Colon (tissue), 2 donors: ENCODE measurements around the gene SRL.
"Not testable (repeated sequence)": the region's sequence is repeated elsewhere in the genome, so short reads cannot be mapped to it uniquely, and the experiment has no call there.

ENCODE experiments used
- FAIRE-seq: peaks from 2 replicates; lab custom pipeline; 2012; peaks lifted over from hg19 to GRCh38; lab: Jason Lieb, UNC
- donor health status: control.
- donor health status: control.

SRL gene

DNA sequence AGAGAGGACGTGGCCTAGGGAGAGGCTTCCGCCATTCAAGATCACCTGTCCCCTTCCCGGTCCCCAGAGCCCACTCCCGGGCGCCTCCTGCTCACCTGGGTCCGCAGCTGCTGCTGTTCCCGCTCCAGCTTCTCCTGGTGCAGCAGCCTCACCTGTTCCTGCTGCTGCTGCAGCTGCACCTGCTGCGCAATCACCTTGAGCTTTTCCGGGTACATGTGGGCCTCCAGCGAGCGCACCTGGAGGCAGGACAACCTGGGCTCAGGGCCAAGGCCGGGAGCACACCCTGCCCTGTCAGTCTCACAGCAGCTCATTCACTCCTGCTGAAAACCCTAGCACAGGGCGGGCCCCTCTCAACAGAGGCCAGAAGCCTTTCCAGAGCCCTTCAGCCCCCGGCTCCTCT lies 18.5 kb upstream of the SRL start:
- FAIRE-seq = no peak

DNA sequence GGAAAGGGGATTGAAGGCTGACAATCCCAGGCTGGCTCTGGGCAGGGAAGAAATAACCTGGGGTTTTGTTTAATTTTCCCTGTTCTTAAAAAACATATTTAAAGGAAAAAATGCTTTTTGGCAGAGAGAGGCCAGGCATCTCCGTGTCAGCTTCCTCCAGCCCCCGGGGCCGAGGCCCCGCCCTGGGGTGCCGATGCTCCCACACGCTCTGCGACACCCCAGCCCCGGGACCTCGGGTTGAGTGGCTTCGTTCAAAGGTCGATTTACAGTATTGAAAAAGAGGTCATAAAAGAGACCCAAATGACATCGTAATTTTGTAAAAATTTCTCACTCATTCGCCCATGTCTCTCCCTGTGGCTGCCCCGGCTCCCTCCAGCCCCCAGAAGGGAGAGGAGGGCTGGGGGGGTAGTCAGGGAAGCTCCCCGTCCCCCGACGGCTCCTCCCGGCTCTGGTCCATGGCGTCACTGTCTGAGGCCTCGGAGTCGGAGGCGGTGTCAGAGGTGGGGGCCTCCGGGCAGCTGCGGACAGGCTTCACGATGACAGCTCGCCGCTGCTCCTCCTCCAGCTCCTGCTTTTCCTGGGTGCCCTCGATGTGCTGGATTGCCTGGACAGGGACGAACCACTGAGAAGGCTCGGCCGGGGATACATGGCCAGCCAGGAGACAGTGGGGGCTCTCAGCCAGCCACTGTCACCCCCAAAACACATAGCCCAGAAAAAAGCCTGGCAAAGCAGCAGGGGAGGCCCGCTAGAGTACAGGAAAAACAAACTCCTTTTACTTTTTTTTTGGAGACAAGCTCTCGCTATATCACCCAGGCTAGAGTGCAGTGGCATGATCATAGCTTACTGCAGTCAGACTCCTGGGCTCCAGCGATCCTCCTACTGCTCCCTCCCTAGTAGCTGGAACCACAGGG lies 16.0 kb upstream of the SRL start:
- no peak for FAIRE-seq

DNA sequence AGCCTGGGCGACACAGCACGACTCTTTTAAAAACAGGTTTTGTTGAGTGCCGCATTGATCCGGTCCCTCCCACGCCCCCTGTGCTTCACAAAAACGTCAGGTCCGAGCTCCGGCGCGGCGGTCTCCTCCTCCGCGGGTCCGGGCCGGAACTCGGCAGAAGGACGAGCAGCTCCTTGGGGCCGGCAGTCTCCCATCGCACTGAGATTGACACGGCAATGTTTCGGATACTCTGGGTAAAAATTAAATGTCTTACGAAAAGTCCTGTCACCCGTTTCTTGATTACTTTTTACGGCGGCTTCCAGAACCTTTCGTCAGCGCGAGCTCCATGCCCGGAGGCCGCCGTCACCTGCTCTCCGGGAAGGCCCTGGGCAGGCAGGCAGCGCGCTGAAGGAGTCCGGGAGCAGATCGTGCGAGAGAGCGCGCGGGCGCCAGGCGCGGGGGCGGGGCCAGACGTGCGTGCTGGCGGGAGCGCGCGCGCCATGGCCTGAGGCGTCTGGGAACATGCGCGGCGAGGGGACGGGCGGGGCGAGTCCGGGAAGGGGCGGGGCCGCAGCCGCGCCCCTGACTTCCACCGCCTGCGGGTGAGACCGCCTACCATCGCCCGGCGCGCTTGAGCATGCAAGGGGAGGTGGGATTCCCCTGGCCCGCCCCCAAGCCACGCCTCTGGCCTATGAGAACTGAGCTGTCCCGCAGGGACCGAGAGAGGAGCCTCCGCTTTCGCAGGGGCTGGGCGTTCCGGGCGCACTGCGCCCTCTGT lies 11.7 kb upstream of the SRL start:
- FAIRE-seq = peak; percentile 78

DNA sequence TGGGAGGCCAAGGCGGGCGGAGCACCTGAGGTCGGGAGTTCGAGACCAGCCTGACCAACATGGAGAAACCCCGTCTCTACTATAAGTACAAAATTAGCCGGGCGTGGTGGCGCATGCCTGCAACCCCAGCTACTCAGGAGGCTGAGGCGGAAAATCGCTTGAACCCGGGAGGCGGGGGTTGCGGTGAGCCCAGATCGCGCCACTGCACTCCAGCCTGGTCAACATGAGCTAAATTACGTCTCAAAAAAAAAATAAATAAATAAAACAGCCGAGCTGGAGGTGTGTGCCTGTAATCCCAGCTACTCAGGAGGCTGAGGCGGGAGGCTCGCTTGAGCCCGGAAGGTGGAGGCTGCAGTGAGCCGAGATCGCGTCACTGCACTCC lies 11.1 kb upstream of the SRL start:
- not testable (repeated sequence) for FAIRE-seq

DNA sequence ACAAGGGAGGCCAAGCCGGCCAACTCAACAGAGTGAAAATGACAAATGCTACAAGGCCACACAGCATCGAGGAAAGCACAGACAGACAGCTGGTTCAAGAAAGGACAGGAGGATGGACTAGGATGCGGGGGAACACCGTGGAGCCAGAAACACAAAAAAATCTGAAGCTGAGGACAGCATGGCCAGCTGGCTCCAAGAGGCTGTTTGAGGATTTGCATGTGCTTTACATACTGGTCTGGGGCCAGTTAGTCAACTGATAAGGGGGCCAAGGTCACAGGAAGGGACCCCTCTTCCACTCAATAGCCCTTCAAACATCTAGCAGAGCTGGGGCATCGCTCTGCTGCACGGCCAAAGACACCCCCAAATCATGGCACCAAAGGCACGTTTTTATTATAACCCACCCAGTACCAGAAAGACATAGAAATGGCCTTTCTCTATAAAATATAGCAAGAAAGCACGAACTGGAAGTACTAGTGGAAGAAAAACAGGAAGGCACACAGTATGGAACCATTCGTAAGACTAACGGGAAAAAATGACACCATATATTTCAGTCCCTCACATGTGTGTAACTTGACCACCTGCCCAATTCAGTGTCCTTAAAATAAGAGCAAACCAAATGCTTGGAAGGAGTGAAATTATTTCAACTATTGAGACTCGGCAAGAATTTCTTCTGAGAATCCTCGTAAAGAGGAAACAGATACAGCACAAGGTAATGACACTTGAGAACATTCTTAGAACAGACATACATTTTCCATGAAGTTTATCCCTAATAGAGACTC lies 7.8 kb upstream of the SRL start:
- FAIRE-seq = no peak

DNA sequence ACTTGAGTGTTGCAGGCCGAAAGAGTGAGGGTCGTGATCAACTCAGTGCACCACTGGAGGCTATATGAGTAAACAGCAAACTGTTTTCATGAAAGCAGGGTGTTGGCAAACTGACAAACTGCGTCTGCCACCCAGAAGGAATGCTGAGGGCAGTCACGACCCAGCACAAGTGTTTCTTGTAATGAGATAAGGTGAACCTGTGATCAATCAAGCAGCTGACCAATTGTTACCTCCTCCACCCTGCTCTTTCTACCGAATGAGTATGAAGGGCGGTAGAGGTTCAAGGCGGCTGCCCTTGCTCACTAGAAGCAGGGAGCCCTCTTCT lies 5.5 kb upstream of the SRL start:
- FAIRE-seq = no peak

DNA sequence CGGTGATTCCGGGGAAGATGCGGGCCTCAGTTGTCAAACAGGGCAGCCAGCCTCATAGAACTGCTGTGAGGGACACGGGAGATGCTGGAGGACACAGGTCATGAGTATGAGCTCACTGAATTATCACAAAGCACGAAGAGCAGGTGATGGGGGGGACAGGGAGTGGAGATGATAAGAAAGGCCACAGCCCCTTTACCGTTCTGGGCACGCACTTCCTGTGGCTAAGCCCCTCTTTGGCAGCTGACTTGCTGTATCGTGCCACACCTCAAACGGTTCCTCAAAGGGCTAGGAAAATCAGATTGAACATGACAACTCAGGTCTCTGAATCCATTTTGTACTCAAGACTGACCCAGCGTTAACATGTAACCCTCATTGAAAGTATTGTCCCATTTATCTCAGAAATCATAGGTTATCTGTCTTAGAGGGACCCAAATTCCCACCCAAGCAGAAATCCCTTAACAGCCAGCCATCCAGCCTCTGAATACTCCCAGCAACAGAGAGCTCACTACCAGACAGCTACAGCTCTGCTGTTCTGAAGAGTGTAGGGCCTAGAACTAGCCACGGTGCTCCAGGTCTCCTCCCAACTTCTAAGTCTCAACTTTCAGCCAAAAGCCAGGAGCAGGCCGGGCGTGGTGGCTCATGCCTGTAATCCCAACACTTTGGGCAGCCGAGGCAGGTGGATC lies 5.0 kb upstream of the SRL start:
- FAIRE-seq = no peak

DNA sequence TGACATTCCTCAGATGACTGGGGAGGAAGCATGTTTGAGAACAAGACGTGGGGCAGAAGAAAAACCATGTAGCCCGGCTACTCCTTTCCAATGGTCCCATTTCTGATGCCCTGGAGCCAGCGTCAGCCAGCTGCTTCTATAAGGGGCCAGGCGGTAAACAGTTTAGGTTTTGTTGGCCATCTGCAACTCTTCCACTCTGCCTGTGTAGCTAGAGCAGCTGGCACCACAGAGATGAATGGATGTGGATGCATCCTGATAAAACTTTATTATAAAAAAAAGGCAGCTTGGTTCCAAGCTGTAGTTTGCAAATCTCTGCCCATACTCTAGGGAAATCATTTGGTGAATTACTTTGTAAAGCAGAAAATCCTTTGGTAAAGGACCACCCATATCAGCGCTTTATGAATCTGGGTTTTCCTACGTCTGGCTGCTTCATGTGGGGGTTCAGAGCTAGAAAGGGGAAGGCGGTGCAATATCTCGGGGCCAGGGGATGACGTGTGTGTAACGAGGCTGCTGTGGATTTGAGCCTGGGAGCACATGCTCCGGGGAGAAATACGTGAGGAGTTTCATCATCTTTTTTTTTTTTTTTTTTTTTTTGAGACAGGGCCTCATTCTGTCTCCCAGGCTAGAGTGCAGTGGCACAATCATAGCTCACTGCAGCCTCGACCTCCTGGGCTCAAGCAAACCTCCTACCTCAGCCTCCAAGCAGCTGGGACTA lies 3.4 kb upstream of the SRL start:
- no peak for FAIRE-seq

DNA sequence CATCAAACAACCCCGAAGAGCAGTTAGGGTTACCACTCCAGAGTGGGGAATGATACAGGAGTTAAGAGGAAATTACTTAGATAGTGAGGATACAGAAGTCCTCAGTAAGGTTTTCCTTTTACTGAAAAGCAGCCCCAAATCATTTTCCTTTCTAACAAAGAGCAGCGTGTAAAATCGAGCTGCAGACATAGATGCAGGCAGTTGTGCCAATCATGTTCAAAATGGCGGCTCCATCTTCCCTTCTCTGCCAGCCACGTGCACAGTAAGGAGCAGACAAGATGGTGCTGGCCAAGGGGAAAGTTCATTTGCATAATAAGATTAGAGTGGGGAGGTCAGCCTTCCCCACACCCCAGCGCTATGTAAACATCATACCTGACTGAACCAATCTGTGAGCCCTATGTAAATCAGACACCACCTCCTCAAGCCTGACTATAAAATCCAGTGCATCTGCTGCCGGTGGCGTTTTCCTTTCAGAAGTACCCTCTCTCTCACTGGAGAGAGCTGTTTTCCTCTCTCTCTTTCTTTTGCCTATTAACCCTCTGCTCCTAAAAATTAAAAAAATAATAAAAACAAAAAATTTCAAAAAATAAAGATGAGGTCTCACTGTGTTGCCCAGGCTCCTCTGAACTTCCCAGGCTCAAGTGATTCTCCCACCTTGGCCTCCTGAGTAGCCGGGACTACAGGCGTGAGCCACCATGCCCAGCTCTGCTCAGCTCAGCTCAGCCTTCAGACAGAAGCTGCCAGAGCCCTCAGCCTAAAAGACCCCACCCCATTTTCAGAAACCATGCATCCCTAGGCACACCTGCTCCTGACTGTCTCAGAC lies 2.6 kb upstream of the SRL start:
- FAIRE-seq = no peak

DNA sequence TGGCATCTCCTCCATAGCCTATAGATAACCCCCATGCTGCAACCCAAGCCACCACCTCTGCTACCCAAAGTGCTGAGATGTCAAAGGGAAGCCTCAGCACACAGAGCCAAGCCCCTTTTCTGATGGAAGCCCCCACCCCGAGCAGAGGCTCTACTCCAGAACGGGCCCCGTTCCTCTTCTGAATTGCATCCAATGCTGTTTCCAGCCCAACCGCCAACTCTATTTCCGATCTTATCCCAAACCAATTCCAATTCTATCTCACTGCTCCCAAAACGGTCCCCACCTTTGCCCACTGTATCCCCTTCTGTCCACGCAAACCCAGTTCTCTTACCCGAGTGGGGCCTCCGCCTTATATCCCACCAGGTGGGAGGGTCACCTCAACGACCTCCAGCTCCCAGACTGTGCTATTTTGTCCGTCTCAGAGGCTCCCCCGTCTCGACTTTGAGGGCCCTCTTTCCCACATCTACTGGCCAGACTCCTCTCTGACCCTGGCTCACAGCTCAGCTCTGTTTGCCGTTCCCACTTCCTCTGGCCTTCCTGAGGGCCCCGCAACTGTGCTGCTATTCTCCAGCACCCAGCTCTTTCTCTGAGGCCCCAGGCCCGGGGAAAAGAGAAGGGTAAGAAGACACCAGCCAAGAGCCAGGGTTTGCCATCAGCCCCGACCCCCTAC lies 487 bp downstream of the SRL start:
- no peak for FAIRE-seq

DNA sequence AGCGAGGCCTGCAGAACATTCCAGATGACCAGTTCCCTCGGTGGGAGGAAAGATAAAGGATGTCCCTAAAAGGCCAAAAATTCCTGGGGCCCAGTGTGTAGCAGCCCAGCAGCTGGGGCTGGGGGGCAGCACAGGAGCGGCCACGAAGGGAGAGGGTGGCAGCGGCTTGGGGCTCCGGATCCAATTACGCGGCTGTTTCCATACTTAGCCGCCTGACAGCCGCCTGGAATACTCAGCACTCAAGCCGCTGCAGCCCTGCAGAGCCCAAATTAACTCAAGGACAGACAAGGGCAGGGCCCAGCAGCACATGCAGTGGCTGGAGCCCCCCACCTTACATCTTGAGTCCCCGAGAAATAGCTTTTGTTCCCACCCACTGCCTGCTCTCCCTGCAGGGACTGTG lies 1.3 kb downstream of the SRL start:
- FAIRE-seq = no peak

DNA sequence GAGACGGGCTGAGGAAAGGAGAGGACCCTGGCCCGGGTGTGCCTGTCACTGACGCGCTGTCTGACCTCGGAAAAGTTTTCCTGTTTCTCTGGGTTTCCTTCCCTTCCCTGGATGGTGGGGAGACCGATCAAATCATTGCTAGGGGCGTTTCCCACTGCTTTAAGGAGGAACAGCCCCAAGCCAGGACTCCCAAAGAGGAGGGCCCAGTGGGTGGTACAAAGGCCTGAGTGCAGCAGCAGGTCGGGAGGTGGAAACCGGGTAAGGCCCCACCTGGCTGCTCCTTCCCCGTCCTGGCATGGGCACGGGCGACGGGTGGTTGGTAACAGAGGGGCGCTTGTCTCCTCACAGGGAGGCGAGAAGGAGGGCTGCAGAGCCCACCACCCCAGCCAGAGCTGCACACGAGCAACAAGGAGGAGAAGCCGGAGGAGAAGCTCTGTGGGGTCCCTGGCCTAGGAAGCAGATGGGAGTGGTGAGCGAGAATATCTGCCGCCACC lies 2.2 kb downstream of the SRL start:
- no peak for FAIRE-seq

DNA sequence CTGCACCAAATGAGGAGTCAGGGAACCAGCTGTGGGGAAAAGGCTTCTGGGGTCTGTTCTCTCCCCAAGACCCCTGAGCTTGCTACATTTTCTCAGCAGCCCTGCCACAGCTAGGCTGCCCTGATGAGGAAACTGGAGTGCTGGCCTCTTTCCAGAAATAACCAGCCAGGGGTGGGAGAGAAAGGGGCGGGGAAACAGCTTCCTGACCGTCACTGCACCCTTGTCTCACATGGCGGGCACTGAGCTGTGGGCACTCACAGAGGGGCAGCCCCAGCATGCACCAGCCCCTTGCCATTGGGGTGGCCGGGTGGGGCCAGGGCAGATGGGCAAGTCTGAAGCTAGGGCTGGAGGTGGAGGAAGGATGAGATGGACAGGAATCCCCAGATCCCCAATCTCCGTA lies 2.9 kb downstream of the SRL start:
- FAIRE-seq = no peak

DNA sequence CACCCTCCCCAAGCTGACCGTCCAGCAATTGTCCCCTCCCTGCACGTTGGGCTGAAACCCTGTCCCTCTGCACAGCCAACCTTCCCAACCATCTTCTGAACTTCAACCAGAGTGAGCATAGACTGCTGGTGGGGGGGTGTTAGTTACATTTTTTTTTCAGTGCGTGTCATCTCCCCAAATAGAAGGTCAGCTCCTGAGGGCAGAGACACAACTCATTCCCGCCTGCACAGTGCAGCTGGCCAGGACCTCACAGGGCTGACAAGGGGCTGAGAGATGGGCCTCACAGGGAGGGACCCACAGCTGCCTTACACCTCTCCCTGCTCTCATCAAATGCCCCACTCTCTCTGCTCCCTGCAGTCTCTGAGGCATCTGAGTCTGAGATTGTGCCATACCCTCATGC lies 8.4 kb downstream of the SRL start:
- no peak for FAIRE-seq

DNA sequence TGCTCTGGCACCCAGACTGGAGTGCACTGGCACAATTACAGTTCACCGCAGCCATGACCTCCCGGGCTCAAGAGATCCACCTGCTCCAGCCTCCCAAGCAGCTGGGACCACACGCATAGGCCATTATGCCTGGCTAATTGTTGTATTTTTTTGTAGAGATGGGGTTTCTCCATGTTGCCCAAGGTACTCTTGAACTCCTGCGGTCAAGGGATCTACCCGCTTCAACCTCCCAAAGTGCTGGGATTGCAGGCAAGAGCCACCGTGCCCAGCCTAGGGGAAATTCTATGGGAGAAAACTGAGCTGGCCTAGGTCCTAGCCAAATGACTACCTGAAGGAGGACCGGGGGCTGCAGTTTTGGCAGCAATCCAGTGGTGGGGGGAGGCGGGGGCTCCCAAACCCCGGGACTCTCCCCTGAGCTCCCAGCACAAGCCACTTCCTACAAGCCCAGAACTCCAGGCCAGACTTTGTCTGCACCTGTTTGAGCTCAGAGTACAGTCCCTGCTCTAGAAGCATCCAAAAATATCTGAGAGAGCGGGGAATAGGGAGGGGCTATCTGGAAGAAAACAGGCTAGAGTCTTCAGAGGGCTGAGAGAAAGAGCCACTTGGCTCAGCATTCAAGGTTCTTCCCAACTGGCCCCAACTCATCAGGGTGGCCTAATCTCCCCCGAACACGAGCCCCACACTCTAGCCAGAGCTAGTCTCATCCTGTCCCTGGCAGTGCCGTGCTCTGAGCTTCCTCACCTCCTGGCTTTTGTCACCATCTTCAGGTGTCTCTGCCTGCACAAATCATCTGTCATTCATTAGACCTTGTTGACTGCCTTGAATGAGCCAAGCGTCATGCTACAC lies 9.1 kb downstream of the SRL start:
- FAIRE-seq = no peak

DNA sequence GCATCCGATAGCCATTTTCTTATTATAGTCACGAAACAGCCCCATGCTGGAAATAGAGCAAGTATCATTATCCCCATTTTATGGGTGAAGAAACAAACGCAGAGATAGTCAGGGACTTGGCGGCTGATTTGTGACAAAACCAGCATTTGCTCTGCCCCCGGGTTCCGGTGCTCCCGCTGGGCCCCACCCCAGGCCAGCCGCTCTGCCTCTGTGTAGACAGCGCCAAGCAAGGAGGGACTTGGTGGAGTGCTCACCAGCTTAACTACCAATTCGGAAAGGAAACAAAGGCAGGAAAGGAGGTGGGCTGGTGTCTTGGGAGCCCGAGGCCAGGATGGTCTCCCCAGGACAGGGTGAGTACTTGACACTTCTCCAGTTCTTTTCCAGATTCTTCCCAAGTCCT lies 10.0 kb downstream of the SRL start:
- no peak for FAIRE-seq

DNA sequence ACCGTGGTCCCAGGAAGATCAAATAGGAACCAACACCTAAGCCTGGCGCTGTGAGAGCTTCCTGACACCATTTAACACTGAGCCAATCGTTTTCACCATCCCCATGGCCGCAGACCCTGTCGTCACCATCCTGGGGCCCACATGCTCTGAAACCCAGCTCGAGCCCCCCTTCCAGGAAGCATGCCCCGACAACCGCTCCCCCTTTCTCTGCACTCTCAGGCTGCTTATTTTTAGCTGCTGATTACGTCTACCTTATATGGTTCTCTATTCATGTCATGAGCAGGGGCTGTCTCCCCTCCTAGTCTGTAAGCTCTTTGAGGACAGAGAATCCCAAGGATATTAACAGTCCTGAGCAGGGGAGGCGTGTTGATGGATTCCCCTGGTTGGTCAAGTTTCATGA lies 10.5 kb downstream of the SRL start:
- FAIRE-seq = no peak

DNA sequence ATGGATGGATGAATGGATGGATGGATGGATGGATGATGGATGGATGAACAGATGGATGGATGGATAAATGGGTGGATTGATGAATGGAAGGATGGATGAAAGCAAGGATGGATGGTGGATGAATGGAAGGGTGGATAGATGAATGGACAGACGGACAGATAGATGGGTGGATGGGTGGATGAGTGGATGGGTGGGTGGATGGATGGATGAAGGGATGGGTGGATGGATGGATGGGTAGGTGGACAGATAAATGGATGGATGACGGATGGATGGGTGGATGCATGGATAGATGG lies 14.9 kb downstream of the SRL start:
- FAIRE-seq = no peak
